Stimulated activated CD4-positive, alpha-beta T cell treated with anti-CD3 and anti-CD28 coated beads, Interleukin-12 subunit alpha, Interleukin-12 subunit beta, amount 100 ng/mL, for 24 hours (primary cell): ENCODE measurements around the gene ZNF155.
"Not testable (repeated sequence)": the region's sequence is repeated elsewhere in the genome, so short reads cannot be mapped to it uniquely, and the experiment has no call there.

ENCODE experiments used
- DNase-seq, 2 experiments: peaks; one replicate each; pipeline ENCODE4 v3.0.0-alpha.2; 2020; ENCODE audit warnings: low read depth in 2 of 2

The ZNF155 gene

DNA sequence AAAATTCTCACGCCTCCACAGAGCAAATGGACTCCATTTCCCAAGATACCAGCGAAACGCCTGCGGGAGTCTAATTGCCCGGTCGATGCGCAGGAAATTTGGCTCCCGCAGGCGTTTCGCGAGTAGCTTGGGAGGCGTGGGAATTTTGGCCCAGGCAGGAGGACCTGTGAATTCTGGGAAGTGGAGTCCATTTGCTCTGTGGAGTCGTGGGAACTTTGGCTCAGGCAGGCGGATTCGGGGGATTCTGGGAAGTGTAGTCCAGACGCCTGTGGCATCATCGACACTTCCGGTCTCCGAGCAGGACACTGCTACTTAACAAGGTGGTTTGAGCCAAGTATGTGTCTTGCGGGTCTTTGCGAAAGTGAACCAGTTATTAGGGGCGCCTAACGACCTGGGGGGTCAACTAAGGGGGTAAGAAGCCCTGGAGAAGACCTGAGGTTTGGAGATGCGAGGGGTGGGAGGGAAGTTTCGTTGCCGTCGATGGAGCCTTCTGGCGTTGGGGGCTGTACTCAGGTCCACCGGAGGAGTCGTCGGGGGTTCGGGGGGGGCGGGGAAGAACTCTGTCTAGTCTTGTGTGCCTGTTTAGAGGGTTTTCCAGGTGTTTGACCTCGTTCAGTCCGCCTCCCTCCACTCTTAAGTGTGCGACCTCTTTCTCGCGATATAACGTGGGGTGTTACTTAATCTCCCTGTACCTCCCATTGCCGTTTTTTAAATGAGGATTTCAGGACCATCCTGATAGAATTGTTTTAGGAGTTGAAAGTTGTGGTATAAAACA, at the start of gene ZNF155:
Gene ZNF155, plus strand, starts transcription at position 277 of the 775 bp plus-strand sequence. CDS start 4,356 bp downstream, outside the sequence.
- DNase-seq: peak; percentile 53 to 59

DNA sequence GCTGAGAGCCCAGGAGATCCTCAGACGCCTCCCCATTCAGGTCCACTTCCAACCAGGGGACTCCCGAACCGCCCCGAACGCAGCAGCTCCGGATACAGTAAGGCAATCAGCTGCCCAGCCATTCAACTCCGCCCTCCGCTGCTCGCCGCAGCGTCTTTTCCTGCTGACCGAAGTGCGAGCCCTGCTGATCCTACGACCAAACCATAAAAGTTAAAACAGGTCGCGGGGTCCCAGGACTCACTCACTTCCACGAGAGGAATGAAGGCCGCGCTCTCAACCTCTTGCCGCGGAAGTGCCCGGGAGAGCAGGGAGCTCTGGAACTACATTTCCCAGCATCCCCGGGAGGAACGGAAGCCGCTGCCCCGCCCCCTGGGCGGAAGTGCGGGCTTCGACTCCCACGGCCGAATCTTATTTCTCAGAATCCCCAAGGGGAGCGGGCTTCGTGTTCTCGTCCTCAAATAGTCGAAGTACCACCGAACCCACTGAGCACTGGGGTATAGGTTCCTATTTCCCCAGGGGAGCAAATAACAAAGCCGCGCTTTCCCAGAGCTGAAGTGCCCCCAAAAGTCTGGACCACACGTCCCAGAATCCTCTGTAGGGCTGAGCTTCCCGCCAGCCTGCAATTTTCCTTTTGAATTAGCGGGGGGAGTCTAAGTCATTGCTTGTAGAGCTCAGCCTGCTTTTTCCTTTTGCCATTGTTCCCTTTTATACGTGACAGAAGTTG, 48.8 kb upstream of the ZNF155 start, which contains the start of gene ZNF45:
Gene ZNF45, minus strand, starts transcription at position 298 of the 724 bp plus-strand sequence. CDS start 13,097 bp downstream, outside the sequence.
- DNase-seq: peak; percentile 74 to 84

DNA sequence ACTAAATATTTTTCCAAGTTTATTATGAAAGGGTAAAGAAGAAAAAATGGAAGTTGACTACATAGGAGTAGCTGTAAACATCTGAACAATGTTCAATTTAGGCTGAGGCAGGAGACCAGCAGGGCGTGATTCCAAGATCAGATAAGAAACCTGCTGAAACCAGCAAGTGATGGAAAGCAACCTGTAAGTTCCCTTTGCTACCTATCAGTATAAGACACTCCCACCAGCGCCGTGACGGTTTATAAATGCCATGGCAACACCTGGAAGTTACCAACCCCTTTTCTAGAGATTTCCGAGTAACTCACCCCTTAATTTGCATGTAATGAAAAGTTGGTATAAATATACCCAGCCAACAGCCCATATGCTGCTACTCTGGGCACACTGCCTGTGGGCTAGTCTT, 47.8 kb upstream of the ZNF155 start:
- no peak for DNase-seq

DNA sequence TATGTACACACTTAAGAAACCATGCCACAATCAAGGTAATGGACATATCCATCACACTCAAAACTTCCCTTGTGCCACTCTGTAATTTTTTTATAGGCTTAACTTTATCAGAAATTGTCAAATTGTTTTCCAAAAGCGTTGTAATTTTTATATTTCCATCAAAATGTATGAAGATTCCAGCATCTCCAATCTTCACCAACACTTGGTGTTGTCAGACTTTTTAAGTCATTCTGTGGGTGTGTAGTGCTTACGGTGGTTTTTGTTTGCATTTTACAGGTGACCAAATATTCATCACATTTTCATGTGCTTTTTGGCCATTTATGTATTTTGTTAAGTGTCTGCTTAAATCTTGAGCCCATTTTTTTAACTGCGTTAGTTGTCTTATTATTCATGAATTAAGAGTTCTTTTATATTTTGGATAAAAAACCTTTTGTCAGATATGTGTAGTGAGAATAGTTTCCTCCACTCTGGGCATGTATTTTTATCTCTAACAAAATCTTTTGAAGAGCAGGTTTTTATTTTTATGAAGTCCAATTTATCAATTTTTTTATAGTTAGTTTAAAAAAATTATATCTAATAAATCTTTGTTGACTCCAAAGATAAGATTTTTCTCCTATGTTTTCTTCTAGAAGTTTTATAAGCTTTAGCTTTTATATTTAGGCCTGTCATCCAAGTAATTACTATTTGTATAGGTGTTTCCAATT, 44.3 kb upstream of the ZNF155 start:
- DNase-seq: no peak

- DNase-seq: no peak
Observed at GRCh38 chr19:43940719-43941118, 43.3 kb upstream of the ZNF155 start.

- no peak for DNase-seq
Observed at GRCh38 chr19:43941209-43941608, 42.8 kb upstream of the ZNF155 start.

DNA sequence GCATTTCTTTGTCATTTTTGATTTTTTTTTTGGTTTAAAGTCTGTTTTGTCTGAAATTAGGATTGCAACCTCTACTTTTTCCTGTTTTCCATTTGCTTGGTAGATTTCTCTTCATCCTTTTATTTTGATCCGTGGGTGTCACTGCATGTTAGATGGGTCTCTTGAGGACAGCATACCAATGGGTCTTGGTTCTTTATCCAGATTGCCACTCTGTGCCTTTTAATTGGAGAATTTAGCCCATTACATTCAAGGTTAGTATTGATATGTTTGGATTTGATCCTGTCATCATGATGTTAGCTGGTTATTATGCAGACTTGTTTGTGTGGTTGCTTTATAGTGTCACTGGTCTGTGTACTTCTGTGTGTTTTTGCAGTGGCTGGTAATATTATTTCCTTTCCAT, 36.6 kb upstream of the ZNF155 start:
- DNase-seq: not testable (repeated sequence)

DNA sequence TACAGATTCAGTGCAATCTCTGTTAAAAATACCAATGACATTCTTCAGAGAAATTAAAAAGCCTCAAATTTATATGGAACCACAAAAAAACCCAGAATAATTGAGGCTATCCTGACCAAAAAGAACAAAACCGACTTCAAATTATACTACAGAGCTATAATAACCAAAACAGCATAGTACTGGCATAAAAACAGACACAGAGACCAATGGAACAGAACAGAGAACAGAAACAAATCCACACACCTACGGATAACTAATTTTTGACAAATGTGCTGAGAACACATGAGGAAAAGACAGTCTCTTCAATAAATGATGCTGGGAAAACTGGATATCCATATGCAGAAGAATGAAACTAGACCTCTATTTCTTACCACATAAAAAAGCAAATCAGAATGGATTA, 34.2 kb upstream of the ZNF155 start:
- DNase-seq: not testable (repeated sequence)

- DNase-seq: peak; percentile 32 to 58
Observed at GRCh38 chr19:43950834-43951645, 32.9 kb upstream of the ZNF155 start, which contains the start of gene ZNF221. Gene ZNF221 (plus strand): TSS chr19:43951228. CDS start chr19:43962727, 11,499 bp downstream.

- DNase-seq: no peak
Observed at GRCh38 chr19:43956827-43957226, 27.2 kb upstream of the ZNF155 start.

DNA sequence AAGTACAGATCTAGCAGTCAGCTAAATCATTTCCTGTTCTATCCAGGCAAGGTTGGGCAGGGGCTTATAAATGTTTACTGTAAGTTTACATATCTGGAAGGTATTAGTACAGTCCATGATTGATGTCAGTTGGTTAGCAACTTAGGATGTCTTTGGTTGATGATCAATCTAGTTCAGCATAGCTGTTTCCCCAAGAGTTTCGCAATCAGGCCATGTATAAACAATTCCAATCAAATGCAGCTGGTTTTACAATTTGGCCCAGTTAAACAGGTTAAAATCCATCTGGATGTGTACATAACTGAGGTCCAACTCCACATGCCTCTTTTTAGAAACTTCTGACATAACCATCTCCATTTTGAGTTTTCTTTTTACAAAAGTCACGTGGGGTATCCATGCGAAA, 26.1 kb upstream of the ZNF155 start:
- no peak for DNase-seq

DNA sequence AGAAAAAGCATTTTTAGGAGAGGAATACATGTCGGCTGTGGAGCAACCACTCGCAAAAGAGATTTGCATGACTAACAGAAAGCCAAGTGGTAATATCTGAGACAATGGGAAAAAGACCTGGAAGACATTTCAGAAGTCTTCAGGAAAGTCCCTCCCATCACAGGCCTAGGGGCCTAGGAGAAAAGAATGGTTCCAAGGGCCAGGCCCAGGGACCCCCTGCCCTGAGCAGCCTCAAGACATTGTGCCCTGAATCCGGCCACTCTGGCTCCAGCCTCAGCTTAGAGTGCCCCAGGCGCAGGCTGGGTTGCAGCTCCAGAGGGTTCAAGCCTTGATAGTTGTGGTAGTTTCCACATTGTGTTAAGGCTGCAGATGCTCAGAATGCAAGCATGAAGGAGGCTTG, 23.6 kb upstream of the ZNF155 start:
- DNase-seq: no peak

GRCh38 chr19:43966079-43966694, 17.8 kb upstream of the ZNF155 start:
- no peak for DNase-seq

GRCh38 chr19:43976732-43977131, 7.3 kb upstream of the ZNF155 start:
- no peak for DNase-seq

- DNase-seq: no peak
Observed at GRCh38 chr19:43983544-43983911, 460 bp upstream of the ZNF155 start.

DNA sequence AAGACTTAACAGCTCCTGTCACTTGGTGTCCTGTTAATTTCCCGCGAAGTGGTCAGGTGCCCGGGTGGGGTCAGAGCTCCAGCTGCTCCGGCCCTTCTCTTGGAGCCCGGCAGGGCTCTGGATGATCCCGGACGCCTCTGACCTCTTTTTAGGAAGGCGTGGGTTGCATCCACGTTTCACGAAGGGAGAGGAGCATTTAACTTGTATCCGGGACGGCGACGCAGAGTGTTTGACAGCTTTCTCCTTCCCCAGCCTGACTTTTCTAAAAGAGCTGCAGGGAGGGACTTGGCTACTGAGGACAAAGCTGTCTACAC, 656 bp downstream of the ZNF155 start:
- no peak for DNase-seq

DNA sequence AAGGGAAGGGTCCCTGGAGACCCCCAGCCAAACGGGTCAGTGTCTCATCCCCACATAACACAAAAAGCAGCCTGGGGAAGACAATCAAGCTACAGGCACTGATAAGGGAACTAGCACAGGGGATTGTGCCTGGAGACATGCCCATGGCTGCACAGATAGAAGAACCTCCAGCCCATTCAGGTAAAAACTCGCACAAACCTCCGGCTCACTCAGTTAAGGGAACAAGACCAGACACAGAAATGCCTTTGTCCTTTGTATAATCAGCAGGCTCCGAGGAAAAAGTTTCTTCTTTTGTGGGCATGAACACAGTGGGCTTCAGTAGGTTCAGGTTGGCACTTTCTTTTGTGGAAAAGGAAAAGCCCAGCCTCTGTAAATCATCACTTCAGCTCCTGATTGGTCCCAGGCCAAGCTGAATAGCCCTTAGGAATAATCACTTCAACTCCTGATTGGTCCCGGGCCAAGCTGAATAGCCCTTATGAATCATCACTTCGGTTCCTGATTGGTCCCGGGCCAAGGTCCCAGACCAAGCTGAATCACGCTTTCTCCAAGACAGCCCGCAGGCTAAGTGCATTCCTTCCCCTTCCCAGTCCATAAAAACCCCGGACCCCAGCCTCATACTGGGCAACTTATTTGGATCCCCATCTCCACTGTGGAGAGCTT, 13.8 kb downstream of the ZNF155 start:
- DNase-seq: no peak

- DNase-seq: no peak
Observed at GRCh38 chr19:44002212-44002565, 18.2 kb downstream of the ZNF155 start.

- DNase-seq: peak; percentile 60 to 67
Observed at GRCh38 chr19:44002566-44003460, 18.8 kb downstream of the ZNF155 start, which contains the start of gene ZNF230. Gene ZNF230 (plus strand): TSS chr19:44002957. CDS start chr19:44007079, 4,122 bp downstream.
